Hematopoietic multipotent progenitor cell (in vitro differentiated cells): ENCODE measurements around the gene EBF3. TPM values are rescaled to one million over a fixed set of nuclear protein-coding genes. Genes with fewer than 3 reads are reported as not detected.

Experiments used
- DNase-seq, 3 donors: peaks; one replicate each; pipeline ENCODE4 v3.0.0-alpha.2; 2011 to 2015; ENCODE audit warnings: low read depth in 2 of 3, low spot score in 2 of 3
- total RNA-seq: library from RNA; depleted of rRNA; stranded (reverse); fragments of >200 nt; gene quantifications from one replicate; pipeline ENCODE4 v1.2.3, GENCODE V29; 2012

The EBF3 gene
- total RNA-seq, 1 donor, result not detected

DNA sequence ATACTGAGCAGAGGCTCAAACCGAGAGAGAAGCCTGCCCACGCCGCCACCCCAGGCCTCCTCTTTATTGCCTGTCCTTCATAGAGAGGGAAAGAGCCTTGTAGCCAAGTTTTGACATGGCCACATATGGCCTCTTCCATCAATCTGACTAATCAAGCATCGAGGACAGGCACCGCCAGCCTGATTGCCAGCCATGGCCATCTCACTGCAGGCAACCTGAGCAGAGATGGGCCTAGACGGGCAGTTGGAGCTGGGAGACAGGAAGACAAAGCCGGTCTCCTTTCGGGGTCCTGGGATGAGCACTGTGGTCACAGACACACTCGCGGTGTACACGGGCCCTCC, 67.2 kb downstream of the EBF3 start:
- DNase-seq, result no peak

- no peak for DNase-seq
These were observed 67.8 kb downstream of the EBF3 start for GRCh38 chr10:129896136-129896859.

DNA sequence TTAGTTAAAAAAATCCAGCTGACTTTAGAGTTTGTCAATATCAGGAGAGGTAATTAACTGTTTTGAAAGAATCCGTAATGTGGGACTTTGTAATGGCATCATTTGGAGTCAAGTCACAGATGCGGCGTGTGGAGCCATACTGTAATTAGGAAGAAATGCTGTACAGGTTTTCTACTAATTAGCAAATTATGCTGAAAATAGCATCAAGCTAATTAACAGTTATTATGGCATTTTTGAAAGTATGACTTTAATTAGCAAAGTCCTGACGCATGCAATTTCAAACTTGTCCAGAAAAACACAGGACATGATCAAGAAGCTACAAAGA, 68.3 kb downstream of the EBF3 start:
- no peak for DNase-seq

GRCh38 chr10:129894698-129895097, 69.4 kb downstream of the EBF3 start:
- DNase-seq, result no peak

- no peak for DNase-seq
These were observed 70.7 kb downstream of the EBF3 start for GRCh38 chr10:129893104-129894089.

GRCh38 chr10:129892548-129893052, 71.5 kb downstream of the EBF3 start:
- DNase-seq, result no peak

DNA sequence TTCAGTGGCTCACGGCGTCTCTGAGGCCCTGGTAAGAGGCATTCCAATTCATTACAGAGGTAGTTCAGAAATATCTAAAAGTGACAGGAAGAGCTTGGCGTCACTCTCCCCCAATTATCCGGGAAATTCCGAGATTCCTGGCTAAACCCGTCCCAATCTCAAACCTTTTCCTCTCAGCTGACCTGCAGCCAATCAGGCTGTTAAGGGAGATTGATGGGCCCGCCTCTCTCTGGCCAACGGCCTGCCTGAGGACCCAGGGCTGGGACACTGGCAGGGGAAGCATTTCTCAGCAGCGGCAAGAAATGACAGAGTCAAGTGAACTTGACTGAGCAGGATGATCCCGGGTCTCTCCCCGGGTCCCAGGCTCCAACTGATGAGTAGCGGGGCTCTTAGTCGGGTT, 72.3 kb downstream of the EBF3 start:
- DNase-seq, result no peak

- DNase-seq, result no peak
These were observed 73.9 kb downstream of the EBF3 start for GRCh38 chr10:129890170-129890569.

GRCh38 chr10:129888784-129889616, 75.1 kb downstream of the EBF3 start:
- peak in 2 of 3 donors; percentile 35 to 40 for DNase-seq

DNA sequence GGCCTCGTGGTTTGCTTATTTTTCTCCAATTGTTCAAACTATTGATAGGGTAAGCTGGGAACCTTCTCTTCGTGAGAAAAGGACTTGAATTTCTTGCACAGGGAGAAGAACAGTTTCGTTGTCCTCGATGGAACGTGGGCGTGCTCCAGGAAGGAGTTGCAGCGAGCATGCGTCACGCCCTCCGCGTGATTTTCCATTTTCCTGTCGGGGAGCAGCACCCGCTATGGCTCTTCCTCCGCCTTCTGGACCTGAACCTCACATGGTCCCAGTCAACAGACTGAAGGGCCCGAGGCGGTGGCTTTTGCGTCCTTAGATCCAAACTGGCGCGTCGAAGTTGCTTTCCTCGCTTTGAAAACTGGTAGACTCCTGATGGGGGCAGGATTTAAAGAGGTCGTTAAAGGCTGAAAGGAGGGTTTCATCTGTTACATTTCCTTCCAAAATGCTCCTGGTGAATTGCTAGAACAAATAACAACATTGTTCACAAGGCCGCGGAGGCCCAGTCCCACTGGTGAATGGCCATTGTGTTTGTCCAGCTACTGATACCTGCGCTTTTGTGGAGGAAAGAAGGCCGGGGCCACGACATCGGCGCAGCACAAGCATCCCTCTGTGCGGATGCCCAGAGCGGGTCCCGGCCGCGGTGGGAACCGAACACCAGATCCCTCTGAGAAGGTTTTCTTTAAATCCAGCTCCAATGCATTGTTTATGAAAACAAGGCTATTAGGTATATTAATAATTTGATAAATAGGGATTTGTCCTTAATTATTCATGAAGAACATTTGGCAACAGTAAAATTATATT, 75.9 kb downstream of the EBF3 start:
- DNase-seq, result no peak

DNA sequence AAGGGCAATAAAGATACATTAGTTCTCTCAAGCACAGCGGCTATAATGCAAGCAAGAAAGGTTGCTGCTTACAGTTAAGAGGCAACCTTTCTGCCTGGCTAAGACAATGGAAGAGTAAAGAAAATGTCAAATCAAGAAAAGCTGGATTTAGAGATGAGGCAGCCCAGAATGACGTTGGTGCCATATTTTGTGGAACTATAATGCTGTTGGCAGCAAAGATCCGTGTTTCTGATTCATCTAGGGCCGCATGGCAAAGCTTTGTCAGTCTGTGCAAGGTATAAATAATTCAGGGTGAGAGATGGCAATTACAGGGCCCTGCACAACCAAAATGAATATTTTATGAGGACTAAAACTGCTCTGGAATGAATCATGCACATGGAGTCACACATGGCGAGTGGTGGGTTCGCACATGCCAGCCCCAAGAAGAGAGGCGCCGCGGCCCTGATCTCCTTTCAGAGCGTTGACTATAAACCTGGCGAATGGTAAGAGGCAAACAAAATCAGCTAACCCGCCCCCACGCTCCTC, 76.6 kb downstream of the EBF3 start:
- DNase-seq, result no peak

- no peak for DNase-seq
These were observed 77.8 kb downstream of the EBF3 start for GRCh38 chr10:129886263-129886662.

DNA sequence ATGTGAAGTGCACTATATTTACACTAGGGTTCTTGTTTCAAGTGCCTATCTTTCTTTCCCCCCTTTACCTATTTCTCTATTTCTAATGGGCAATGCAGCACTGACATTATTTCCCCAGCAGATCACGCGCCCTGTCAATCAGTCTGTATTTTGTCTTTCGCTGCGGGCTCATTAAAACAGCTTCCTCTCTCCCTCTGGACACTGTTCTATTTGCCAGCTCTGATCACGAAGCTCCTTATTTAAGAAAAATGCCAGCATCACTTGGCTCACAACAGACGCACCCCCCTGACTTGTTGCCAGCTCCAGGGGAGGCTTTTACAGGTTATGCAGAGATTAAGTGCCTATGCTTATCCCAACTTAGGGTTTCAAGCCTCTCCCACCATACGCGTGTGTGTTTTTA, 78.5 kb downstream of the EBF3 start:
- DNase-seq, result no peak

- no peak for DNase-seq
These were observed 79.5 kb downstream of the EBF3 start for GRCh38 chr10:129884398-129885078.

GRCh38 chr10:129883626-129884397, 80.3 kb downstream of the EBF3 start:
- peak in 2 of 3 donors; percentile 65 to 89 for DNase-seq

DNA sequence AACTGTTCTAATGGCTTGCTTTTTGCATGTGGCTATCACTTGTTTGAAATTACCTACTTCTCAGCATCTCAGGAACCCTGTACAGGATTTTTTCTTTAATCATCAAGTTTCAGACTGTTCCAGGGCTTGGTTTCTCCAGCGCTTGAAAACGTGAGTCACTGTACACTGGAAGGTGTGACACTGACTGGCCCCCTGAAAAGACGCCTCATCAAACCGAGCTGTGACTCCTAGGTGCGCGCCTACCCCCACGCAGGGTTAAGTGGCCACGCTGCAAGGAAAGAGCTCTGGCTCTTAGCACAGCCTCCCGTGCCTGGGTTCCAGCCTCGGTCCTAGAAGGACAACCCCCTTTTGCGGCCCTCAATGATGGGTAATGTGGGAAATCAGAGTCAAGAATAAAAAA, 81.0 kb downstream of the EBF3 start:
- no peak for DNase-seq

GRCh38 chr10:129882291-129883010, 81.6 kb downstream of the EBF3 start:
- no peak for DNase-seq

DNA sequence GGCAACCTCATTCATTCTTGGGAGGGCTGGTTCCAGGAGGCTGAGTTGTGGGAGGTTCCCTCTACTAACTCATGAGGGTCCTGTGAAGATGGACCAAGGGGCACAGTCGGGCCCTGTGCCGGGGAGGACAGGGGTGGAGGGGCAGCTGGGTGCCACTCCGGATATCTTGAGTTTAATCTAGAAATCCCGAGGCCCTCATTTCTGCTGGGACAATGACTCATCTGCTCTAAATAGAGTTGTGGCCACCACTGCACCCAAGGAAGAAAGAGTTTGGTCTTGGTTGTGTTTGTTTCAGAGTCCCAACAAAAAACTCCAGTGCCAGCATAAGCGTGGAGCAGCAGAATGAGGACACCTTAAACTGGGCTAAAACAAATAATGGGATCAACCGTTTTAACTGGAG, 82.4 kb downstream of the EBF3 start:
- DNase-seq, result no peak
